ENCODE data around the gene CCNG2.

Gene CCNG2

DNA sequence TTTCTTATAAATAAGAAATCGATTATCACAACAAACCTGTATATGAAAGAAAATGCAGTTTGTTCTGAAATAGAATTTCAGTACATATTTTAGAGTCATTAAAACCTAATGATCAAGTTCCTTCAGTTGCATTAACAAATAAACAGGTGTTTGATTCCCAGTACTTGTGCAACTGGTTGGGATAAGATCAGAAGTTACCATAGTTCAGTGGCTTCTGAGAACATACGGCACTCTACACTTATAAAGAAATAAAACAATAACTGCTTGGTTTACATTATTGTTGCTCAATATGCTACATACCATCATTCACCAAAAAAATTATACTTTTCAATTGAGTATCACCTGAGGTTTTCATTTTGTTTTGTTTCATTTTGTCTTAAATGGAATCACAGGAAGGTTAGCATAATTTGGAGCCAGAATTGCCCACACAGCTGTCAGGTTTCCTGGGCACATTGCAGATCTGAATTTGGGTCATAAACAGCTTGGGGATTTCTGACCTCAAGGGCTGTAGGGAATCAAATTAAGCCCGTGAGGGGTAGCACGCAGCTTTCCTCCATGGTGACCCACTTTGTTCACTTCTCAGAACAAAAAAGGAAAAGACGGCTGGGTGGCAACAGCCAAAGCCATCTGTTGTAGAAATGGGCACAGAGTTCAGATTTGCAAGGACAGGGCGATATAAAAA lies 14.9 kb upstream of the CCNG2 start:
- TF ChIP-seq, protein P1, sequence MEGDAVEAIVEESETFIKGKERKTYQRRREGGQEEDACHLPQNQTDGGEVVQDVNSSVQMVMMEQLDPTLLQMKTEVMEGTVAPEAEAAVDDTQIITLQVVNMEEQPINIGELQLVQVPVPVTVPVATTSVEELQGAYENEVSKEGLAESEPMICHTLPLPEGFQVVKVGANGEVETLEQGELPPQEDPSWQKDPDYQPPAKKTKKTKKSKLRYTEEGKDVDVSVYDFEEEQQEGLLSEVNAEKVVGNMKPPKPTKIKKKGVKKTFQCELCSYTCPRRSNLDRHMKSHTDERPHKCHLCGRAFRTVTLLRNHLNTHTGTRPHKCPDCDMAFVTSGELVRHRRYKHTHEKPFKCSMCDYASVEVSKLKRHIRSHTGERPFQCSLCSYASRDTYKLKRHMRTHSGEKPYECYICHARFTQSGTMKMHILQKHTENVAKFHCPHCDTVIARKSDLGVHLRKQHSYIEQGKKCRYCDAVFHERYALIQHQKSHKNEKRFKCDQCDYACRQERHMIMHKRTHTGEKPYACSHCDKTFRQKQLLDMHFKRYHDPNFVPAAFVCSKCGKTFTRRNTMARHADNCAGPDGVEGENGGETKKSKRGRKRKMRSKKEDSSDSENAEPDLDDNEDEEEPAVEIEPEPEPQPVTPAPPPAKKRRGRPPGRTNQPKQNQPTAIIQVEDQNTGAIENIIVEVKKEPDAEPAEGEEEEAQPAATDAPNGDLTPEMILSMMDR (IDR thresholded peaks at IDR 0.05; ENCODE audit: extremely low read depth, missing control alignments) = no peak
- DNase-seq (ENCODE audit: low spot score) = no peak

DNA sequence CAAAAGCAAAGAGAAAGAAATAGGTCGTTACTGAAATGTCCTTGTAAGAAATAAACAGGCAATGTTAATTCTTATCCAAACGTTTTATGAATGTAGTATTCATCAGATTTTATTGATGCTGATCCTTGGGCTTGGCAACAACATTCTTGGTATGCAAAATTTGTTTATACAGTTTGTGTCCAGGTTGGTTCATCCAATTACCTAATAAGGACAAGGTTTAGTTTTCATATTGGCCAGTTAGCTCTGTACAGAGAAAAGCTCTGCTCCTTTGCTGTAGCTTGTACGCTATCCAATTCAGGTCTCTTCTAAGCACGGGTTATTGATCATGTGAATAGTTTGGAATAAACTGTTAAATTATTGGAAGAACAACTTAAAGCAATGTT lies 14.4 kb upstream of the CCNG2 start:
- DNase-seq (ENCODE audit: low spot score) = no peak
- TF ChIP-seq, protein P1 (IDR thresholded peaks at IDR 0.05; ENCODE audit: extremely low read depth, missing control alignments) = no peak

DNA sequence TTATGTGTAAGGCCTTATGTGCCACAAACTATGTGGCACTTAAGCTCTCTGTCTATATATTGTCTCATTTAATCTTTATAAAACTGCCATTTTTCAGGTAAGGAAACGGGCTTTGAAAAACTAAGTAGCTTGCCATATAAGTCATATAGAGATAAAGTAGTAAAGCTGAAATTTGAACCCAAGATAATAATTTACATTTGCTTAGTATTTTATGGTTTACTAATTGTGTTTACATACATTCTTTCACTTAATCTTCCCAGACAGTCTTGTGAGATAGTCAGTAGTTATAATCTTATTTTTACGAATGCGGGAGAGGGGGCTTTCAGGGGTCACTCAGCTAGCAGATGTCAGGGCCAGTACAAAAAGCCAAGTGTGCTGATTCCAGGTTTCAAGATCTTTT lies 13.9 kb upstream of the CCNG2 start:
- TF ChIP-seq, protein P1 (IDR thresholded peaks at IDR 0.05; ENCODE audit: extremely low read depth, missing control alignments) = no peak
- no peak for DNase-seq (ENCODE audit: low spot score)

DNA sequence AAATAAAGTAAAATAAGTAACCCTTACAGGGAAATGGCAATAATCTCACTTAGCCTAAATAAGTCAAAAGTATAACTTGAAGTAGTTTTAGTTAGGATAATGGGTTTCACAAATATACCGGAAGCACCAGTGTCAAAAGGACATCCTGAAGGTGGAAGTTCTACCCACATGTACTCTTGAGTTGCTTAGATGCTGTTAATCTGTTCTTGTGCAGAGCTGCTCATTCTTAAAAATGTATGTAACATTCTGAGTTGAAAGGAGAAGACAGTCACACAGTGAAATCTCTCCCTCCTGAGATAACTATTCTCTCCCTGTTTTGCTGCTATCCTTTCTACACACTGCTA lies 11.2 kb upstream of the CCNG2 start:
- TF ChIP-seq, protein P1 (IDR thresholded peaks at IDR 0.05; ENCODE audit: extremely low read depth, missing control alignments) = no peak
- no peak for DNase-seq (ENCODE audit: low spot score)

DNA sequence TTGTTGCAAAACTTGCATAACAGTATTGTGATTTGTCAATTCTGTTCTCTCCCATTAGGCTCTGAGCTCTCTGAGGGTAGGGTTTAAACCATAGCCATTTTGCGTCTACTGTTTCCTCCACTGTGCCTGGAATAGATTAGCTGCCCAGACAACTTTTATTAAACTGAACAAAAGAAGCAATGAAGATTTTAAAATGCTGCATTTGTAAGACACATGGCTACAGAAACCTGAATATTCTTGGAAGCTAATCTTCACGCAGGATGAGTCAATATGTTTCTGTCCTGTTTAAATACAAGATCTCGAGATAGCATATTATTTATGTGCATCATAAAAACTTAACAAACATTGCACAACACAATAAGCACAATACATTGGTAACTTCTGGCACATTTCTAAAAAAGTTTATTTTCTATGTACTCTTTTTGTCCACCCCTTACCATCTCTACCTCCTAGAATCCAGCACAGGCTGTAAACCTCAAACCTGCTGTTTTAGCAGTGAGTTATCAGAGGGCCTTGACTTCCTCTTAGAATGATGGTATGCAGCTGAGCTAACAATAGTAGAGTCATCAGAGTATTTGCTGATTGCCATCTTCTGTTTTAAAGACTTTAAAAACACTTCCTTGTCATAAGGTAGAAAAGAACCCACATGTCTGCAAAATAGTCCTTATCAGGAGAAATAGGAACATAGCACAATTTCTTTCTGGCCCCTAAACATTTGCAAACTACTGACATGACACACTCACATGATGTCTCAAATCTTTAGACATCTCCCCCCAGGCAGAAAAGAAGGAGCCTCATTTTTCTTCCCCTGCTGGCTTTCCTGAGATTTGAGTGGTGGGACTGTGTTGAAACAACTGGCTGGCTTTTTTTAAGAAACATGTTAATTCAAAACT lies 10.6 kb upstream of the CCNG2 start:
- no peak for DNase-seq (ENCODE audit: low spot score)
- TF ChIP-seq, protein P1 (IDR thresholded peaks at IDR 0.05; ENCODE audit: extremely low read depth, missing control alignments) = no peak

DNA sequence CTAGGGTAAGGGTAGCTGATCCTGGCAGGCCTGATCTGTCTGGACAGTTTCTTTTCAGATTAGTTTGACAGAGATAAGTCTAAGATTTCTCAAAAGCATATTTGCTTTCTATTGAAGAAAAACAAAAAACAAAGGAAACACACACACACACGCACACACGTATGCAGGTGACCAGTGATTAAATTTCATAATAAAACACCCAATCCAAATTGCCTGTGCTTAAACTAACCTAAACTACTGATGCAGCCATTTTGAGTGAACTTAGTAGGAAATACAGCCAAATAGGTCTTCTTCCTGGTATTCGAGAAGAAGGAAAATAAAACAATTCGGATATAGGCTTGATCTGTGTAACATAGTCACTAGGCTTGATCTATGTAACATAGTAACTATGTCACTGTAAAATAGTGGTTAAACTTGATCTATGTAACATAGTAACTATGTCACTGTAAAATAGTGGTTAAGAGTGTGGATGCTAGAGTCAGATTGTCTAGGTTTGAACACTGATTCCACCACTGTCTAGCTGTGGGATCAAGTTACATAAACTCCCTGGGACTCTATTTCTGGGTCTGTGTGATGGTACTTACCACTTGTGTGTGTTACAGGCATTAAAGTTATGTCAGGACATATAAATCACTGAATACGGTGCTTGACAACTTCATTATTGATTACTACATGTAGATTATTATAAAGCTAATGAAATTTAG lies 9.8 kb upstream of the CCNG2 start:
- TF ChIP-seq, protein P1 (IDR thresholded peaks at IDR 0.05; ENCODE audit: extremely low read depth, missing control alignments) = no peak

DNA sequence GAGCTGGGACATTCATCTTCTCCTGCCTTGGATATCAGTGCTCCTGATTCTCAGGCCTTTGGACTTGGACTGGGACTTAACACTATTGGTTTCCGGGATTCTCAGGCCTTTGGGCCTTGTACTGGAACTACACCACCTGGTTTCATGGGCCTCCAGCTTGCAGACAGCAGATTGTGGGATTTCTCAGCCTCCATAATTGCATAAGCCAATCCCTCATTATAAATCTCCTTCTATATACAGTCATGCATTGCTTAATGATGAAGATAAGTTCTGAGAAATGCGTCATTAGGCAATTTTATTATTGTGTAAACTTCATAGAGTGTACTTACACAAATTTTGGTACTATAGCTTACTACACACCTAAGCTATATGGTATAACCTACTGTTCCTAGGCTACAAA lies 8.9 kb upstream of the CCNG2 start:
- DNase-seq (ENCODE audit: low spot score) = no peak
- TF ChIP-seq, protein P1 (IDR thresholded peaks at IDR 0.05; ENCODE audit: extremely low read depth, missing control alignments) = no peak

More for the DNA sequence above, 9.8 kb upstream of the CCNG2 start:
- no peak for DNase-seq (ENCODE audit: low spot score)

All from GM20000 (cell line).